Astrocyte (in vitro differentiated cells and primary cell): ENCODE data around the gene DOCK1.

Experiments
- EZH2 ChIP-seq: IDR thresholded peaks from 2 replicates; pipeline ENCODE4 v1.6.1; 2012; ENCODE audit warnings: mild to moderate bottlenecking, low read length, inconsistent platforms; ENCODE audit not compliant: insufficient read depth
- TF ChIP-seq, protein P1 (sequence below): IDR thresholded peaks from 2 replicates; pipeline ENCODE4 v1.5.1; 2011; ENCODE audit warnings: low read depth, mild to moderate bottlenecking, inconsistent platforms, low read length, moderate library complexity; ENCODE audit not compliant: insufficient read depth

DNA sequence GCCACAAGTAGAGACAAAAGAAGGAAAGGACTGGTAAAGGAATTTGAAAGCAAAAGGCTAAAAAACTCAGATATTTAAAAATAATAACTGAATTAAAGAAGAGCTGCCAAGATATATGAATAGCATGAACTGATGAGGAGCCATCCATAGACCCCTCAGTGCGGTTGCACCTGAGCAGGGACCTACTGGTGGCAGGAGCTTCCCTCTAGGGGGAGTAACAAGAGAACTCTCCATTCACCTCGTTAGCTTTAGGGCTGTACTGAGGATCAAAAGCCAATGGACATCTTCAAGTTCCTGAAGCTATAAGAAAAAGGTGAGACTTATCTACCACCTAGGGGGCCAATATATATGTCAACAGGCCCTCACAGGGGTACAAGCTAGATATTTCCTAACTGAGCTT, 27.8 kb upstream of the DOCK1 start:
- TF ChIP-seq, protein P1, sequence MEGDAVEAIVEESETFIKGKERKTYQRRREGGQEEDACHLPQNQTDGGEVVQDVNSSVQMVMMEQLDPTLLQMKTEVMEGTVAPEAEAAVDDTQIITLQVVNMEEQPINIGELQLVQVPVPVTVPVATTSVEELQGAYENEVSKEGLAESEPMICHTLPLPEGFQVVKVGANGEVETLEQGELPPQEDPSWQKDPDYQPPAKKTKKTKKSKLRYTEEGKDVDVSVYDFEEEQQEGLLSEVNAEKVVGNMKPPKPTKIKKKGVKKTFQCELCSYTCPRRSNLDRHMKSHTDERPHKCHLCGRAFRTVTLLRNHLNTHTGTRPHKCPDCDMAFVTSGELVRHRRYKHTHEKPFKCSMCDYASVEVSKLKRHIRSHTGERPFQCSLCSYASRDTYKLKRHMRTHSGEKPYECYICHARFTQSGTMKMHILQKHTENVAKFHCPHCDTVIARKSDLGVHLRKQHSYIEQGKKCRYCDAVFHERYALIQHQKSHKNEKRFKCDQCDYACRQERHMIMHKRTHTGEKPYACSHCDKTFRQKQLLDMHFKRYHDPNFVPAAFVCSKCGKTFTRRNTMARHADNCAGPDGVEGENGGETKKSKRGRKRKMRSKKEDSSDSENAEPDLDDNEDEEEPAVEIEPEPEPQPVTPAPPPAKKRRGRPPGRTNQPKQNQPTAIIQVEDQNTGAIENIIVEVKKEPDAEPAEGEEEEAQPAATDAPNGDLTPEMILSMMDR: no peak
- TF ChIP-seq EZH2: no peak
